Duodenal mucosa (tissue), 2 donors: ENCODE data around the gene MFAP2.

Experiments
- H3K27ac ChIP-seq: one replicate; pipeline ENCODE4 v1.7.0; 2013; ENCODE audit warnings: low read depth, low read length
- H3K27me3 ChIP-seq, 2 donors: one replicate each; pipeline ENCODE4 v1.7.0; 2013; ENCODE audit warnings: low read length in 2 of 2, control low read depth in 1 of 2; ENCODE audit not compliant: insufficient read depth in 2 of 2, control insufficient read depth in 1 of 2
- H3K36me3 ChIP-seq, 2 donors: one replicate each; pipeline ENCODE4 v1.7.0; 2013; ENCODE audit warnings: low read length in 2 of 2, control low read depth in 1 of 2; ENCODE audit not compliant: insufficient read depth in 2 of 2, control insufficient read depth in 1 of 2
- H3K4me1 ChIP-seq, 2 donors: one replicate each; pipeline ENCODE4 v1.7.0; 2013; ENCODE audit warnings: low read length in 2 of 2, control low read depth in 1 of 2; ENCODE audit not compliant: insufficient read depth in 2 of 2, control insufficient read depth in 1 of 2
- H3K4me3 ChIP-seq, 2 donors: one replicate each; pipeline ENCODE4 v1.7.0; 2013; ENCODE audit warnings: low read length in 2 of 2, low read depth in 1 of 2
- H3K9ac ChIP-seq, 2 donors: one replicate each; pipeline ENCODE4 v1.7.0; 2013; ENCODE audit warnings: low read length in 2 of 2, low read depth in 1 of 2
- H3K9me3 ChIP-seq, 2 donors: one replicate each; pipeline ENCODE4 v1.7.0; 2013; ENCODE audit warnings: low read length in 2 of 2, control low read depth in 1 of 2; ENCODE audit not compliant: control insufficient read depth in 1 of 2

Gene MFAP2

DNA sequence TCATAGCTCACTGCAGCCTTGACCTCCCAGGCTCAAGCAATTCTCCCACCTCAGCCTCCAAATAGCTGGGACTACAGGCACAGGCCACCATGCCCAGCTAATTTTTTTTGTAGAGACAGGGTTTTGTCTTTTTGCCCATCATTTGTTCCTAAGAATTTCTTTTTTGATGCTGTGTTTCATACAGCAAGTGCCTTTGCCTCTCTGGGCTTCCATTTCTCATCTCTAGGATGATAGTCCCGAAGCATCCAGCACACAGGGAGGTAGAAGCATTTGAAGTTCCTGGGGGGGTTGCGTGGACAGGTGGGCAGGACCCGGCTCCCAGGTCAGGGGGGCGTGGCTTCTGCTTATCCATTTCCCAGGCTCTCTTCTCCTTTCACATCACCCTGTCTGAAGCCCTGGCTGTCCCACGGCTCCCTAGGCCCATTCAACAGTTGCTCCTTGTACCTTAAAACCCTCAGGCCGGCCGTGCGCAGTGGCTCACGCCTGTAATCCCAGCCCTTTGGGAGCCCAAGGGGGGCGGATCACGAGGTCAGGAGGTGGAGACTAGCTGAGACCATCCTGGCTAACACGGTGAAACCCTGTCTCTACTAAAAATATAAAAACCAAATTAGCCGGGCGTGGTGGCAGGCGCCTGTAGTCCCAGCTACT is 27.9 kb upstream of the MFAP2 start:
- H3K4me3 ChIP-seq: no peak overlapping the region
- no peaks in the 10 kb centered on the region for H3K27me3 ChIP-seq
- H3K27ac ChIP-seq: no peak overlapping the region
- H3K9ac ChIP-seq: no peak overlapping the region
- no peaks in the 10 kb centered on the region for H3K9me3 ChIP-seq
- peaks cover 12 to 20% of the 10 kb centered on the region in 2 donors for H3K36me3 ChIP-seq
- peaks cover 11 to 20% of the 10 kb centered on the region in 2 donors for H3K4me1 ChIP-seq

DNA sequence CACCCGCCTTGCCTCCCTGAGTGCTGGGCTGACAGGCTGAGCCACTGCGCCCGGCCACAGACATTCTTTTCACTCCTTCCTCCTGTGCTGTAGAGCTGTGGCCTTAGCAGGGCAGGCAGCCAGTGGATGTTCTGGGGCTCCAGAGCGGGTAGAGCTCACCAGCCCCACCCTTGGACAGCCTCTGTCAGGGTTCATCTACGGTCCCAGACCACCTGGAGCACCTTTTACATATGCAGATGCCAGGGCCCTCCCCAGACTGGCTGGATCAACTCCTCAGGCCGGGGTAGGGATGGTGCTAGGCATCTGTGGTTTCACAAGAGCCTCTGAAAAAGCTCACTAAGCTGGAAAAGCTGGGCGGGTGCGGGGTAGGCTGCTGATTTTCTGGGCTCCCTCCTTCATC is 26.7 kb upstream of the MFAP2 start:
- H3K27ac ChIP-seq: no peak overlapping the region
- peaks cover 11 to 16% of the 10 kb centered on the region in 2 donors for H3K4me1 ChIP-seq
- H3K27me3 ChIP-seq: no peaks in the 10 kb centered on the region
- no peak overlapping the region for H3K4me3 ChIP-seq
- no peak overlapping the region for H3K9ac ChIP-seq
- H3K9me3 ChIP-seq: no peaks in the 10 kb centered on the region
- H3K36me3 ChIP-seq: peaks cover 12 to 30% of the 10 kb centered on the region in 2 donors

DNA sequence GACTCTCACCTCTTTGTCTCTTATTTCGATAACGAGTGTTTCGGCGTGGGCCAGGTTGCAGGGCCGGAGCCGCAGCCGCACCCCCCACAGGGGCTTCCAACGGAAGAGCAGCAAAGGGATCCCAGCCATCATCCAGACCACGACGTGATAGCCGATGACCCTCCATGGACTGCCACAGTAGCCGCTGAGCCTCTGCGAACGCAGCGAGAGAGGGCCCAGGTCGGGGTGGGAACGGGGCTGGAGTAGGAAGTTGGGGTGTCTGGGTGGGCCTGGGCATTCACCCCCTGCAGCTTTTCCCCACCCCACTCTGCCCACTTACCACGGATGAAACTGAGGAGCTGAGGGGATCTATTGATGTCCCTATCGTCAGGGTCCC is 24.9 kb upstream of the MFAP2 start:
- no peak overlapping the region for H3K27ac ChIP-seq
- peaks cover 12 to 38% of the 10 kb centered on the region in 2 donors for H3K36me3 ChIP-seq
- no peak overlapping the region for H3K4me3 ChIP-seq
- H3K9ac ChIP-seq: no peak overlapping the region
- peaks cover 2 to 4% of the 10 kb centered on the region in 2 donors for H3K4me1 ChIP-seq
- no peaks in the 10 kb centered on the region for H3K9me3 ChIP-seq
- H3K27me3 ChIP-seq: no peaks in the 10 kb centered on the region

DNA sequence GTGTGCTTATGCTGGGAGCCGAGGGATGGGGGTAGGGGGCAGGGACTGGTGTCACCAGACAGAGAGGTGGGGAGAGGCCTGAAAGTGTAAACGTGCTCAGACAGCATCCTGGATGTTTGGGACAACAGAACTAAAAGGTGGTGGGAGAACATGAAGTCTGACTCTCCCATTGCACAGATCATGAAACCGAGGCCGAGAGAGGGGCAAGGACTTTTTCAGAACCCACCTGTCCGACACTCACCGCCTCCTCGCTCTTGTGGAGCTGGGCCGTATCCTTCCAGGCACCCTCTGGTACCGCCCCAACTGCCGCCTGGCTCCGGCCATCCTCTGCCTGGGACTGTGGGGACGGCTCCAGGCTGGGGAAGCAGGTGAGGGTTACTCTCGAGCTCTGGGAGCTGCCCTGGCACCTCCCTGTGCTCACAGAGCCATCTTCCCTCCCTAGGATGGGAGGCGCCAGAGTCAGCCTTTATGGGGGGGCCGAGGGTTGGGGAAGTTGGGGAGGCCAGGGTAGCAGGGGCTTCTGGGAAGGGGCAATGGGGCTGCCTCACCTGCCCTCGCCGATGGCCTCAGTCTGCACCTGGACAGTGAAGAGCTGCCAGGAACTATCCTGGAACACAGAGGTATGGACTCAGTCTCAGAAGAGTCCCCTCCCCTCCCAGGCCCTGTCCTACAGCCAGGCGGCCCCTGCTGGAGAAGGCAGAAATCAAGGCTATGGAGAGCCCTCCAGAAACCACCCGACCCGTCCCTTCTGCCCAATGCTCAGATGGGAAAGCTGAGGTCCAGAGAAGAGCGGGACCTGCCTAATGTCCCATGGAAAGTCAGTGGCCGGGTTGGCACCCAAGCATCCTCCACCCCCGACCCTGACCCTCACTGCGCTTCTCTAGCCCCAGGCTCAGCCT is 24.3 kb upstream of the MFAP2 start:
- H3K36me3 ChIP-seq: peaks cover 15 to 38% of the 10 kb centered on the region in 2 donors
- no peaks in the 10 kb centered on the region for H3K27me3 ChIP-seq
- no peak overlapping the region for H3K4me3 ChIP-seq
- H3K9me3 ChIP-seq: no peaks in the 10 kb centered on the region
- no peak overlapping the region for H3K9ac ChIP-seq
- H3K4me1 ChIP-seq: no peaks in the 10 kb centered on the region
- no peak overlapping the region for H3K27ac ChIP-seq

DNA sequence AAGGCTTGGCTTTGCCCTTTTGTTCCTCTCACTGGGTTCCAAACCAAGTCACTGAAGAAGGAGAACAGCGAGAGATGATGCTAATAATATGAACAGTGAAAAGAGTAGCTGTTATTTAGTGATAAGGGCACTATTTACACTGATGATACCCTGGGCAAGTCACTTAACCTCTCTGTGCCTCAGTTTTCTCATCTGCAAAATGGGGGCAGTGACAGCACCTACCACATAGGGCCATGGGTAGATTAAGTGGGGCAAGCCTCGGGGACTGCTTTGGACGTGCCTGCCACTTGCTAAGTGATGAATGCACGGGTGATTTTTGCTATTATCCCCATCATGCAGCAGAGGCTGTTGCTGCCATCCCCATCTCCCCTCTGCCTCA is 22.1 kb upstream of the MFAP2 start:
- H3K4me1 ChIP-seq: no peaks in the 10 kb centered on the region
- H3K27ac ChIP-seq: no peak overlapping the region
- H3K4me3 ChIP-seq: no peak overlapping the region
- no peaks in the 10 kb centered on the region for H3K9me3 ChIP-seq
- H3K27me3 ChIP-seq: no peaks in the 10 kb centered on the region
- no peak overlapping the region for H3K9ac ChIP-seq
- peaks cover 15 to 49% of the 10 kb centered on the region in 2 donors for H3K36me3 ChIP-seq

DNA sequence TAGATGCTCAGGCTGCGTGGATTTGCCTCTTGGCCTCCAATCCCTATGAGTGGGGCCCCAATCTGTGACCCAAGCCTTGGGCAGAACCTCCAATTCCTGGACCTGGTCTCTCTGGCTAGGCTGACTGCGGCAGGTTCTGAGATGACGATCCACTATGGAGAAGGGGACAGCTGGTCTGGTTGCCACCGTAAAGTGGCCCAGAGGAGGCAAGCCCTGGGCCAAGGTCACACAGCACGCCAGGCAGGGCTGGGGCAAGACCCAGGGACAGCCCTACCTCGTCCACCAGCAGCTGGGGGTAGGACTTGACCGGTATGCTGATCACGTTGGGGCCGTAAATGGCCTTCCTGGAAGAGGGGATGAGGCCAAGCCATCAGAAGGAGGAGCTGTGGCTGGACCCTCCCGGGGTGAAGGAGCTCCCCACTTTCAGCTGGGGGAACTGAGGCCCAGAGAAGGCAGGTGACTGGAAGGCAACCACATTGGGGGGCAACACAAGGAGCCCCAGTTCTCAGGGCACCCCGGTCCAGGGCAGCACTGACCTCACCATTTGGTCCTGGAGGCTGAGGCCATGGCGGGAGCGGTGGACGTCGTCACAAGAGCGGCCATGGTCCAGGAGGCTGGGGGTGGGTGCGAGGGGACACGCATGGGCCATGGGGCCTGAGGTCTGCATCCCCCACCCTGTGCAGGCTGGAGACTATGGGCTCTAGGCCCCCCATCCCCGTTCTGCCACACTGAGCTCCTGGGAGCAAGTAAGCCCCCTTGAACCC is 21.5 kb upstream of the MFAP2 start:
- no peaks in the 10 kb centered on the region for H3K4me1 ChIP-seq
- H3K27me3 ChIP-seq: no peaks in the 10 kb centered on the region
- H3K9ac ChIP-seq: no peak overlapping the region
- no peak overlapping the region for H3K27ac ChIP-seq
- H3K4me3 ChIP-seq: no peak overlapping the region
- no peaks in the 10 kb centered on the region for H3K9me3 ChIP-seq
- peaks cover 15 to 50% of the 10 kb centered on the region in 2 donors for H3K36me3 ChIP-seq

DNA sequence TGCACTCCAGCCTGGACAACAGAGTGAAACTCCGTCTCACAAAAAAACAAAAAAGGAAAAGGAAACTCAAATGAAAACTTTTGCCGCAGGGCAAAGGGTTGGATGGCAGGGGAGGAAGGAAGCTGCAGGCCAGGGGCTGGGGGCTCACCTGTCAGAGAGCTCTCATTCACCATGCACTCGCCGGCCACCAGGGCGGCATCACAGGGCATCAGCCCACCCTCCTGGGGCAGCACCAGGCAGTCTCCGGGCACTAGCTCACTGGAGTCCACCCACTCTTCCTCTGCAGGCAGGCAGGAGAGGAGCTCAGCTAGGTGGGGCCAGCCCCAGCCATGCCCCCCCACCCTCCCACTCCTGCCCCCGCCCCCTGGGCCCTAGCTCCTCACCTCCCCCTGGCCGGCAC is 19.4 kb upstream of the MFAP2 start:
- no peak overlapping the region for H3K27ac ChIP-seq
- H3K4me1 ChIP-seq: no peaks in the 10 kb centered on the region
- peaks cover 11 to 50% of the 10 kb centered on the region in 2 donors for H3K36me3 ChIP-seq
- H3K9me3 ChIP-seq: no peaks in the 10 kb centered on the region
- no peak overlapping the region for H3K9ac ChIP-seq
- no peak overlapping the region for H3K4me3 ChIP-seq
- no peaks in the 10 kb centered on the region for H3K27me3 ChIP-seq

DNA sequence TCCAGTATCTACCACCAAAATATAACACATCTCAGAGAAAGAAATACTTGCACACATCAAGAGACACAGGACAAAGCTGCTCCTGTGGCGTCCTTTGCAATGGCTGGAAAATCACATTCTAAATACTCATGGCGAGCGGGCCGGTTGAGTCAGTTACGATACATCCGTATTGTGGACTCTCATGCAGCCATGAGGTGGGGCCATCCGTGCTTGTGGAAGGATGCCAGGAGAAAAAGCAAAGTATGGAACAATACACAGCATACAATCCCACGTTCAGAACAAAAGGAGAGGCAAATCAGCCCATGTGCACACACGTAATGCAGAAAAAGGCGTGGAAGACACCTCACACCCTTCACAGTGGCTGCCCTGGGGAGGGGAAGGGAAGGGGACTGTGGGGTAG is 18.2 kb upstream of the MFAP2 start:
- Histone ChIP-seq H3K9me3 (no peaks in the 10 kb centered on the region), H3K9ac (no peak overlapping the region), H3K36me3 (peaks cover 3 to 37% of the 10 kb centered on the region in 2 donors), H3K4me3 (no peak overlapping the region), H3K27me3 (no peaks in the 10 kb centered on the region), H3K27ac (no peak overlapping the region), H3K4me1 (no peaks in the 10 kb centered on the region)

DNA sequence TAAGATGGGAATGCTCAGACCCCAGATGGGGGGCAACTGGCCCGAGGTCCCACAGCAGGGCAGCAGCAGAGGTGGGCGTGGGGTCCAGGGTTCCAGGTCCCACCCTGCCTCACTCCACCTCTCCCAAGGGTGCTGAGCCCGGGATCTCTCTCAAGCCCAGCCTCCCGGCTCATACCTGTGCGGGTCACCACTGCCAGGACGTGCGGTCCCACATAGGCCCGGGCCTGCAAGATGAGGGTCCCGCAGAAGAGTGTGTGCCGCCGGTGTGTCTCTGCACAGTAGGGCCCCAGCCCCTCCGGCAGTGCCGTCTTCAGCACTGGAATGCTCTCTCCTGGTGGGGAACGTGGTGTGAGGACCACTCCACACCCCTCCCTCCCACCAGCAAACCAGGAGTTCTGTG is 16.4 kb upstream of the MFAP2 start:
- Histone ChIP-seq H3K4me1 (no peaks in the 10 kb centered on the region), H3K9ac (no peak overlapping the region), H3K27ac (no peak overlapping the region), H3K36me3 (peaks cover 3 to 25% of the 10 kb centered on the region in 2 donors), H3K27me3 (no peaks in the 10 kb centered on the region), H3K4me3 (no peak overlapping the region), H3K9me3 (no peaks in the 10 kb centered on the region)

DNA sequence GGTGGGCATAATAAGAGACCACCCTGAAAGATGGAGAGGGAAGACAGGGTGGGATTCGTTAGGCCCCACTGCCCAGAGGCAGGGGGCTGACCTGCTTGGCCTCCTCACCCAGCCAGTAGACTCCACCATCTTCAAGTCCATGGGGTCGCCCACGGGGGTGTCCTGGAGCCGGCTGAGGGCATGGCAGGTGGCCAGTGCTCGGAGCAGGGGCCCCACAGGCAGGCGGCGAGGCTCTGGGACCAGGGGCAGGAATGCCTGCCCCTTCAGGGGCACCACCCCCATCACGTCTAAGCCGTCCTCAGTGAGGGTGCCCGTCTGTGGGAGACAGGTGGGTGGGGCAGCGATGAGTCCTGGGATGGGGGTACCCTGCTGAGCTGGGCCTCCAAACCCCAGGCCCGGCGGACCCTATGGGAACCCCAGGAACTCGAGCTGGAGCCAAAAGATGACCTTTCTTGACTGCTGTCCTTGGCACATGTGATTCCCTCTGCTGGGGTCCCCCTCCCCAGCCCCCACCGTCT is 13.2 kb upstream of the MFAP2 start:
- Histone ChIP-seq H3K36me3 (peaks cover 0 to 24% of the 10 kb centered on the region in 2 donors), H3K9ac (no peak overlapping the region), H3K4me3 (no peak overlapping the region), H3K27me3 (no peaks in the 10 kb centered on the region), H3K4me1 (no peaks in the 10 kb centered on the region), H3K9me3 (no peaks in the 10 kb centered on the region), H3K27ac (no peak overlapping the region)
